H9 (cell line): ENCODE results near the gene GNL1. TPM values are rescaled to one million over a fixed set of nuclear protein-coding genes. Genes with fewer than 3 reads are reported as not detected.

Source experiments
- DNase-seq: peaks from one replicate; pipeline ENCODE4 v3.0.0-alpha.2; 2017
- H2AFZ ChIP-seq: one replicate; pipeline ENCODE4 v1.6.1; 2013; ENCODE audit warnings: mild to moderate bottlenecking, low read length, control low read depth, moderate library complexity
- H2AK5ac ChIP-seq: 2 replicates; pipeline ENCODE4 v1.6.1; 2013; ENCODE audit warnings: low read length, control low read depth, mixed read lengths; ENCODE audit not compliant: insufficient read length
- H2BK120ac ChIP-seq: one replicate; pipeline ENCODE4 v1.6.1; 2013; ENCODE audit warnings: low read depth, mild to moderate bottlenecking, low read length, control low read depth, inconsistent platforms; ENCODE audit not compliant: poor library complexity, severe bottlenecking
- H2BK12ac ChIP-seq: 2 replicates; pipeline ENCODE4 v1.6.1; 2013; ENCODE audit warnings: low read length, control low read depth, mixed read lengths, low read depth; ENCODE audit not compliant: insufficient read length
- H2BK15ac ChIP-seq: 2 replicates; pipeline ENCODE4 v1.6.1; 2013; ENCODE audit warnings: low read depth, low read length, control low read depth
- H2BK20ac ChIP-seq: one replicate; pipeline ENCODE4 v1.6.1; 2013; ENCODE audit warnings: low read depth, mild to moderate bottlenecking, low read length, control low read depth, inconsistent platforms; ENCODE audit not compliant: poor library complexity, severe bottlenecking
- H2BK5ac ChIP-seq: 2 replicates; pipeline ENCODE4 v1.6.1; 2013; ENCODE audit warnings: low read length, control low read depth, mixed read lengths; ENCODE audit not compliant: insufficient read length
- H3K14ac ChIP-seq: 2 replicates; pipeline ENCODE4 v1.6.1; 2013; ENCODE audit warnings: low read length, control low read depth; ENCODE audit not compliant: insufficient read depth
- H3K18ac ChIP-seq: 2 replicates; pipeline ENCODE4 v1.6.1; 2013; ENCODE audit warnings: low read depth, mild to moderate bottlenecking, mixed read lengths, low read length, control low read depth; ENCODE audit not compliant: insufficient read length
- H3K23ac ChIP-seq: 2 replicates; pipeline ENCODE4 v1.6.1; 2013; ENCODE audit warnings: low read length, control low read depth, mixed read lengths, low read depth; ENCODE audit not compliant: insufficient read length
- H3K23me2 ChIP-seq: 2 replicates; pipeline ENCODE4 v1.6.1; 2013; ENCODE audit warnings: low read depth, mild to moderate bottlenecking, mixed read lengths, low read length, control low read depth; ENCODE audit not compliant: insufficient read length, poor library complexity, severe bottlenecking
- H3K27ac ChIP-seq: 2 replicates; pipeline ENCODE4 v1.5.1; 2013; ENCODE audit warnings: low read length, control low read depth, mixed read lengths, low read depth; ENCODE audit not compliant: insufficient read length
- H3K27me3 ChIP-seq: 2 replicates; pipeline ENCODE4 v1.6.1; 2013; ENCODE audit warnings: low read length, control low read depth, inconsistent platforms; ENCODE audit not compliant: insufficient read depth
- H3K4ac ChIP-seq: 2 replicates; pipeline ENCODE4 v1.6.1; 2013; ENCODE audit warnings: low read depth, mild to moderate bottlenecking, control low read depth, inconsistent platforms, low read length, moderate library complexity
- H3K4me1 ChIP-seq: 2 replicates; pipeline ENCODE4 v1.6.1; 2013; ENCODE audit warnings: low read length, control low read depth, inconsistent platforms; ENCODE audit not compliant: insufficient read depth
- H3K4me2 ChIP-seq: 2 replicates; pipeline ENCODE4 v1.6.1; 2013; ENCODE audit warnings: low read length, control low read depth, mixed read lengths; ENCODE audit not compliant: insufficient read length, insufficient read depth
- H3K56ac ChIP-seq: 2 replicates; pipeline ENCODE4 v1.6.1; 2013; ENCODE audit warnings: low read depth, mild to moderate bottlenecking, mixed read lengths, low read length, control low read depth; ENCODE audit not compliant: insufficient read length
- H3K79me1 ChIP-seq: 2 replicates; pipeline ENCODE4 v1.6.1; 2013; ENCODE audit warnings: low read depth, mild to moderate bottlenecking, moderate library complexity, low read length, control low read depth, inconsistent platforms; ENCODE audit not compliant: insufficient read depth, poor library complexity, severe bottlenecking
- H3K79me2 ChIP-seq: 2 replicates; pipeline ENCODE4 v1.6.1; 2013; ENCODE audit warnings: low read length, control low read depth, inconsistent platforms; ENCODE audit not compliant: insufficient read depth
- H3K9ac ChIP-seq: 2 replicates; pipeline ENCODE4 v1.6.1; 2013; ENCODE audit warnings: low read length, control low read depth, mixed read lengths; ENCODE audit not compliant: insufficient read length; ENCODE audit errors: extremely low read depth
- H3K9me3 ChIP-seq: one replicate; pipeline ENCODE4 v1.6.1; 2013; ENCODE audit warnings: low read depth, low read length, inconsistent platforms; ENCODE audit not compliant: control insufficient read depth
- H3T11ph ChIP-seq: one replicate; pipeline ENCODE4 v1.6.1; 2013; ENCODE audit warnings: mild to moderate bottlenecking, low read length, control low read depth, inconsistent platforms
- H4K20me1 ChIP-seq: one replicate; pipeline ENCODE4 v1.6.1; 2013; ENCODE audit not compliant: control insufficient read depth, insufficient read length, insufficient read depth
- H4K5ac ChIP-seq: 2 replicates; pipeline ENCODE4 v1.6.1; 2013; ENCODE audit warnings: low read depth, mild to moderate bottlenecking, mixed read lengths, low read length, control low read depth; ENCODE audit not compliant: insufficient read length
- H4K8ac ChIP-seq: replicated peaks from 2 replicates; pipeline ENCODE4 v1.6.1; 2013; ENCODE audit warnings: low read length, control low read depth, mixed read lengths, low read depth; ENCODE audit not compliant: insufficient read length
- H4K91ac ChIP-seq: 2 replicates; pipeline ENCODE4 v1.6.1; 2013; ENCODE audit warnings: low read depth, mild to moderate bottlenecking, moderate library complexity, mixed read lengths, low read length, control low read depth; ENCODE audit not compliant: insufficient read length
- H3K27ac Mint-ChIP-seq, 3 experiments: 2 replicates in 2 of 3; 3 replicates in 1 of 3; pipeline ENCODE4 v1.8.0; 2020 to 2021; ENCODE audit warnings: mixed read lengths in 3 of 3, mild to moderate bottlenecking in 1 of 3, moderate library complexity in 1 of 3
- H3K27me3 Mint-ChIP-seq: 2 replicates; pipeline ENCODE4 v1.8.0; 2021; ENCODE audit warnings: low read depth, mild to moderate bottlenecking, moderate library complexity, mixed read lengths
- H3K36me3 Mint-ChIP-seq, 3 experiments: 2 replicates in 2 of 3; 3 replicates in 1 of 3; pipeline ENCODE4 v1.8.0; 2020 to 2021; ENCODE audit warnings: low read depth in 3 of 3, mixed read lengths in 3 of 3; ENCODE audit not compliant: insufficient read depth in 1 of 3
- H3K4me1 Mint-ChIP-seq, 2 experiments: 2 replicates each; pipeline ENCODE4 v1.8.0; 2020; ENCODE audit warnings: mixed read lengths in 2 of 2
- H3K4me3 Mint-ChIP-seq, 2 experiments: 2 replicates in 1 of 2; 3 replicates in 1 of 2; pipeline ENCODE4 v1.8.0; 2020 to 2021; ENCODE audit warnings: mild to moderate bottlenecking in 2 of 2, mixed read lengths in 2 of 2, moderate library complexity in 1 of 2
- H3K9me3 Mint-ChIP-seq, 2 experiments: 2 replicates in 1 of 2; 3 replicates in 1 of 2; pipeline ENCODE4 v1.8.0; 2020; ENCODE audit warnings: mild to moderate bottlenecking in 2 of 2, mixed read lengths in 2 of 2, moderate library complexity in 1 of 2
- WGBS: extraction: QIAGEN DNeasy Blood & Tissue Kit; methylation state at CpG from one replicate; pipeline ENCODE4 v1.1.7; 2013; ENCODE audit warnings: missing lambda C conversion rate, low lambda C conversion rate, mixed read lengths; ENCODE audit not compliant: insufficient read length; ENCODE audit errors: extremely low coverage; 5-methylcytosine and 5-hydroxymethylcytosine counted together
- total RNA-seq: library from RNA; stranded (reverse); gene quantifications from 2 replicates; pipeline ENCODE4 v1.2.1, GENCODE V29; 2021
- TF ChIP-seq, protein P1 (sequence below): fragments of 200-600 bp; sonication (generic); conservative IDR thresholded peaks from 3 replicates; pipeline ENCODE4 v1.8.0; 2021; ENCODE audit warnings: antibody characterized with exemption, mild to moderate bottlenecking

The GNL1 gene
- total RNA-seq, 1 experiment from 2014 or later, result 83.5 TPM

- peaks cover 14% of the 10 kb centered on the region for H3K23me2 ChIP-seq
- H3K9me3 ChIP-seq, result no peaks in the 10 kb centered on the region
- no peak overlapping the region for H3K27ac ChIP-seq
- H4K8ac ChIP-seq, result no peak overlapping the region
- H3K79me1 ChIP-seq, result peaks cover 2% of the 10 kb centered on the region
- no peak for DNase-seq
- no peak overlapping the region for H3K4ac ChIP-seq
- Mint-ChIP-seq H3K36me3 (peaks cover 26 to 72% (median 65%) of the 10 kb centered on the region in 3 experiments), H3K4me1 (peaks cover 12 to 17% of the 10 kb centered on the region in 2 experiments), H3K9me3 (no peaks in the 10 kb centered on the region; a peak in 1 of 5 replicates), H3K27ac (no peak overlapping the region), H3K27me3 (no peaks in the 10 kb centered on the region), H3K4me3 (peak overlapping the region; percentile 94 to 95)
- H4K91ac ChIP-seq, result no peak overlapping the region
- no peak overlapping the region for H3K23ac ChIP-seq
- H4K5ac ChIP-seq, result no peak overlapping the region
- H3K27me3 ChIP-seq, result no peaks in the 10 kb centered on the region
- no peak overlapping the region for H2BK120ac ChIP-seq
- peak overlapping the region; percentile 82 for H3K4me2 ChIP-seq
- no peak overlapping the region for H2BK20ac ChIP-seq
- H2AK5ac ChIP-seq, result no peak overlapping the region
- no peak overlapping the region for H3K9ac ChIP-seq
- no peak overlapping the region for H2BK15ac ChIP-seq
- no peak overlapping the region for H3K56ac ChIP-seq
- H2BK12ac ChIP-seq, result no peak overlapping the region
- no peak overlapping the region for H3K14ac ChIP-seq
- no peaks in the 10 kb centered on the region for H4K20me1 ChIP-seq
- H3T11ph ChIP-seq, result no peak overlapping the region
- TF ChIP-seq, protein P1, sequence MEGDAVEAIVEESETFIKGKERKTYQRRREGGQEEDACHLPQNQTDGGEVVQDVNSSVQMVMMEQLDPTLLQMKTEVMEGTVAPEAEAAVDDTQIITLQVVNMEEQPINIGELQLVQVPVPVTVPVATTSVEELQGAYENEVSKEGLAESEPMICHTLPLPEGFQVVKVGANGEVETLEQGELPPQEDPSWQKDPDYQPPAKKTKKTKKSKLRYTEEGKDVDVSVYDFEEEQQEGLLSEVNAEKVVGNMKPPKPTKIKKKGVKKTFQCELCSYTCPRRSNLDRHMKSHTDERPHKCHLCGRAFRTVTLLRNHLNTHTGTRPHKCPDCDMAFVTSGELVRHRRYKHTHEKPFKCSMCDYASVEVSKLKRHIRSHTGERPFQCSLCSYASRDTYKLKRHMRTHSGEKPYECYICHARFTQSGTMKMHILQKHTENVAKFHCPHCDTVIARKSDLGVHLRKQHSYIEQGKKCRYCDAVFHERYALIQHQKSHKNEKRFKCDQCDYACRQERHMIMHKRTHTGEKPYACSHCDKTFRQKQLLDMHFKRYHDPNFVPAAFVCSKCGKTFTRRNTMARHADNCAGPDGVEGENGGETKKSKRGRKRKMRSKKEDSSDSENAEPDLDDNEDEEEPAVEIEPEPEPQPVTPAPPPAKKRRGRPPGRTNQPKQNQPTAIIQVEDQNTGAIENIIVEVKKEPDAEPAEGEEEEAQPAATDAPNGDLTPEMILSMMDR, result no peak
- no CpG with 5 or more reads among the region's 4 CpGs for WGBS
- H2BK5ac ChIP-seq, result no peak overlapping the region
- peaks cover 5% of the 10 kb centered on the region; the same call in 1 of the 2 replicates for H3K79me2 ChIP-seq
- no peak overlapping the region for H3K18ac ChIP-seq
- H3K4me1 ChIP-seq, result no peaks in the 10 kb centered on the region
- no peak overlapping the region for H2AFZ ChIP-seq
Observed at GRCh38 chr6:30554404-30554803, 1.9 kb downstream of the GNL1 start.
